Psoas muscle (tissue), 8 donors: ENCODE results near the gene WDR26. TPM values are rescaled to one million over a fixed set of nuclear protein-coding genes. Genes with fewer than 3 reads are reported as not detected.

Experiments used
- ATAC-seq, 4 donors: fragments of 200-7000 bp; cut with Tn5 transposase; one replicate each; pipeline ENCODE4 v1.9.1; 2020; ENCODE audit warnings: moderate library complexity in 3 of 4, mild to moderate bottlenecking in 2 of 4
- DNase-seq, 2 donors: peaks; one replicate each; pipeline ENCODE4 v3.0.0-alpha.2; 2020
- H3K27ac ChIP-seq: fragments of 200-600 bp; one replicate; pipeline ENCODE4 v1.8.0; 2022
- H3K27me3 ChIP-seq, 3 donors: fragments of 200-600 bp in 1 of 3; one replicate each; pipeline versions ENCODE4 v1.6.1 to v1.8.0; 2013 to 2022; ENCODE audit warnings: low read length in 2 of 3, mild to moderate bottlenecking in 2 of 3, moderate library complexity in 1 of 3; ENCODE audit not compliant: insufficient read depth in 3 of 3
- H3K36me3 ChIP-seq, 2 donors: fragments of 200-600 bp in 1 of 2; one replicate each; pipeline versions ENCODE4 v1.6.1 to v1.8.0; 2013 to 2022; ENCODE audit warnings: low read depth in 1 of 2, mild to moderate bottlenecking in 1 of 2, moderate library complexity in 1 of 2; ENCODE audit not compliant: insufficient read depth in 1 of 2
- H3K4me1 ChIP-seq: fragments of 200-600 bp; one replicate; pipeline ENCODE4 v1.8.0; 2022
- H3K4me3 ChIP-seq: fragments of 200-600 bp; one replicate; pipeline ENCODE4 v1.8.0; 2022; ENCODE audit warnings: mild to moderate bottlenecking
- H3K9me3 ChIP-seq: fragments of 200-600 bp; one replicate; pipeline ENCODE4 v1.8.0; 2022
- WGBS, 3 donors: extraction: QIAGEN DNeasy Blood & Tissue Kit; methylation state at CpG; one replicate each; pipeline versions ENCODE4 v1.1.6 to v1.1.7; 2013; 5-methylcytosine and 5-hydroxymethylcytosine counted together
- intact Hi-C, 2 donors: fragments of 100-400 bp; cut with DNase I; formaldehyde crosslinking; loops; one replicate each; pipeline versions ENCODE4 v1.11.0 to v1.14.2; 2022
- polyA plus RNA-seq, 3 donors: library from polyadenylated mRNA; stranded (reverse); fragments of 200-250 nt; gene quantifications; one replicate each; pipeline ENCODE4 v1.2.3, GENCODE V29; 2013
- total RNA-seq, 4 donors: library from RNA; stranded (reverse); fragmentation: NEBNext Ultra II Directional in 2 of 4; extraction: Animal tissue kit (Norgen Biotek cat#: 25700) in 2 of 4; gene quantifications; one replicate each; pipeline versions ENCODE4 v1.2.1 to v1.2.4, GENCODE V29; 2021 to 2023
- TF ChIP-seq, protein P1 (sequence below): fragments of 200-600 bp; IDR thresholded peaks from one replicate; pipeline ENCODE4 v1.8.0; 2022; ENCODE audit warnings: antibody characterized with exemption
- donor health status: healthy with polysubstance abuse.
- donor health status: DM: no; HTN: no; CAD: no; lungs with moderate emphysema.
- donor health status: Bipolar disorder and iron deficiency.
- donor health status: healthy.
- donor health status: DM: yes; HTN: yes; CAD: no.
- donor health status: DM: no; HTN: no; CAD: no.
- donor health status: DM: no; HTN: no; CAD: no.
- donor health status: DM: yes; HTN: yes; CAD: no.

Gene WDR26
- total and polyA plus RNA-seq, 7 donors: 29.1 to 114 (median 82.4) TPM

DNA sequence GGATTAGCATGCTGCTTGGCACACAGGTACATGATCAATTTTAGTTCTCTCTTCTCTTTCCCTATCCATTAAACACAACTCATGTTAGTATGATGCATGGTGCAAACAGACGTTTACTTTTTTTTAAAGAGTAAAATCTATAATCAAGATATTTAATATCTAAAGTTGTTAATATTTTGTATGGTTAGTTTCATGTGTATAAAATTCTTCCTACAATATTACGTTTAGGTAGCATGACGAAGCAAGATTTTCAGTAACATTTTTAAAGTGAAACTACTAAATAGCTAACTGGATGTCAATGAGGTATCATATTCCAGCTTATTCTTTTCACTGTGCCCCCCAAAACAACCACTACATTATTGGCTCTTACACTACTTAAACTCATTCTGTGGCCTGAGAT lies 41.3 kb downstream of the WDR26 start:
- DNase-seq (no peak), ATAC-seq (no peak)
- intact Hi-C loops: loop anchor here (5.0 to 10.0 kb wide), 2 partner anchors 34 to 98 kb away; no protein-coding TSS in a partner anchor
- Histone ChIP-seq H3K27me3 (no peaks in the 10 kb centered on the region), H3K9me3 (no peaks in the 10 kb centered on the region), H3K4me3 (no peak overlapping the region), H3K4me1 (no peaks in the 10 kb centered on the region), H3K27ac (no peak overlapping the region), H3K36me3 (peaks cover 4 to 99% of the 10 kb centered on the region in 2 donors)
- WGBS, 3 donors: 76 to 84% (median 78%) methylated on average over 3 of the region's 3 CpGs
- TF ChIP-seq, protein P1, sequence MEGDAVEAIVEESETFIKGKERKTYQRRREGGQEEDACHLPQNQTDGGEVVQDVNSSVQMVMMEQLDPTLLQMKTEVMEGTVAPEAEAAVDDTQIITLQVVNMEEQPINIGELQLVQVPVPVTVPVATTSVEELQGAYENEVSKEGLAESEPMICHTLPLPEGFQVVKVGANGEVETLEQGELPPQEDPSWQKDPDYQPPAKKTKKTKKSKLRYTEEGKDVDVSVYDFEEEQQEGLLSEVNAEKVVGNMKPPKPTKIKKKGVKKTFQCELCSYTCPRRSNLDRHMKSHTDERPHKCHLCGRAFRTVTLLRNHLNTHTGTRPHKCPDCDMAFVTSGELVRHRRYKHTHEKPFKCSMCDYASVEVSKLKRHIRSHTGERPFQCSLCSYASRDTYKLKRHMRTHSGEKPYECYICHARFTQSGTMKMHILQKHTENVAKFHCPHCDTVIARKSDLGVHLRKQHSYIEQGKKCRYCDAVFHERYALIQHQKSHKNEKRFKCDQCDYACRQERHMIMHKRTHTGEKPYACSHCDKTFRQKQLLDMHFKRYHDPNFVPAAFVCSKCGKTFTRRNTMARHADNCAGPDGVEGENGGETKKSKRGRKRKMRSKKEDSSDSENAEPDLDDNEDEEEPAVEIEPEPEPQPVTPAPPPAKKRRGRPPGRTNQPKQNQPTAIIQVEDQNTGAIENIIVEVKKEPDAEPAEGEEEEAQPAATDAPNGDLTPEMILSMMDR: no peak

DNA sequence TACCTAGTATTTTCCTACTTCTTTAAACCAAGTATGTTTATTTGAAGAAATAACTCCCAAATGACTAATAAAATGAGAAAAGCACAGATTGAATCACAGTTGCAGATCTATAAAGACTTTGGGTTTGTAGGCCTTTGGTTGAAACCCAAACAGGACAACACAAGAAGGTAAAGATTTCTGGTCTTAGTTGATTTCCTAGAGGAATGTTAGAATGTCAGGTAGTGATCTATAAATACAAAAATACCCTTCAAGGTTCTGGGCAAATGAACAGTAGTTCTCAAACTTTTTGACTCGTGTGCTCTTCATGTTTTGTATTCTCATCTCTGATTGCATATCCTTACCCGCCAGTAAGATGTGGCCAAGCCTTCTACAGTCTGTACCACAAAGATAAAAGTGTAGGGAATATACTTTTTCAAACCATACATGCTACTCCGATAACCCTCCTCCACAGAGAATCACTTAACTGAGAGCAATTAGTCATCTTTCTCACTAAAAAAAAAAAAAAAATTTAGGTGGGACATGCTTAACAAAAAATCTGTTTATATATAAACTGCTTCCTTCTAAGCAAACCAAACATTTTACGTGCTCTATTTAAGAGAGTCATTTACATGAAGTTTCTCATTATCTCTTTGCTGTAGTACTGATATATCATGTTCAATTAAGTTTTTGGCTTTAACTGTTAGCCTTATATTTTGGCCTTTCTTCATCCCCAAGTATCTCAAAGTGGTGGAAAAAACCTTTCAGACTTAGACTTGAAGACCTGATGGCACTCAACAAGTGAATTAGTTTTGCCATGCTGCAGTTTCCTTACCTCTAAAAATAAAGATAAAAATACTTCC lies 42.0 kb downstream of the WDR26 start:
- Histone ChIP-seq H3K27me3 (no peaks in the 10 kb centered on the region), H3K9me3 (no peaks in the 10 kb centered on the region), H3K4me1 (no peaks in the 10 kb centered on the region), H3K36me3 (peaks cover 4 to 99% of the 10 kb centered on the region in 2 donors), H3K4me3 (no peak overlapping the region), H3K27ac (no peak overlapping the region)
- intact Hi-C loops: loop anchor here (5.0 to 10.0 kb wide), 2 partner anchors 35 to 98 kb away; no protein-coding TSS in a partner anchor
- DNase-seq (no peak), ATAC-seq (no peak)
- TF ChIP-seq, protein P1: no peak
- WGBS, 3 donors: 81 to 94% (median 93%) methylated on average over 4 of the region's 4 CpGs

DNA sequence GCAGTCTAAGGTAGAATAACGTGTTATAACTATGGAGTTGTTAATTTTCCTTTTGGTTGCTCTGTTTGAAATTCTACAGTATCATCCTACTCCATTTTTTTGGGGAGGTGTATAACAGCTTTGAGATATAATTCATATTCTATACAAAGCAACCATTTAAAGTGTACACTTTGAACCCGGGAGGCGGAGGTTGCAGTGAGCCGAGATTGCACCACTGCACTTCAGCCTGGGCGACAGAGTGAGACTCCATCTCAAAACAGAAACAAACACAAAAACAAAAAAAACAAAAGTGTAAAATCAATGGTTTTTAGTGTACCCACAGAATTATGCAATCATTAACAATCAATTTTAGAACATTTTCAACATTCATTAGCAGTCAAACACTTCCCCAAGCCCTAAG lies 44.1 kb downstream of the WDR26 start:
- WGBS, 3 donors: 94 to 98% (median 96%) methylated on average over 5 of the region's 5 CpGs

DNA sequence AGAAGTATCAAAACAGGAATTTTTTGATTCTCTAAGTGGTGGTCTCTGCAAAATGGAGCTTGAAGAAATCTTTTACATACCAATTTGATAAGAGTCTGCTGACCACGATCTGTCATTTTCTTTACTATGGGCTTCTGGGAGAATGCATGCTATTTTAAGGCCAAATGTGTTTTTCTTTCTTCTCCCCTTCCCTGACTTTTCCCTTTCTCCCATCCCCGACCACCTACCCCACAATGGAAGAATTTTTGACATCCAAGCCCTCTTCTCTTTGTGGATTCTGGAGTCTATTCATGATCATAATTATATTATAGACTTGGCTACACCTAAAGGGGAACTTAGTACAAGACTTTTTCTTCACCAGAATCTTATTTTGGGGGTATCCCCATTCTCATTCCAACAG lies 46.7 kb downstream of the WDR26 start:
- TF ChIP-seq, protein P1: no peak
- WGBS, 3 donors: 63 to 73% (median 66%) methylated on average over 2 of the region's 2 CpGs
- H3K4me1 ChIP-seq: no peaks in the 10 kb centered on the region
- no peak overlapping the region for H3K27ac ChIP-seq
- H3K4me3 ChIP-seq: no peak overlapping the region
- H3K9me3 ChIP-seq: no peaks in the 10 kb centered on the region
- H3K36me3 ChIP-seq: peaks cover 0 to 82% of the 10 kb centered on the region in 2 donors
- DNase-seq: no peak
- intact Hi-C loops: no loop called here
- no peak for ATAC-seq
- no peaks in the 10 kb centered on the region for H3K27me3 ChIP-seq

More for the DNA sequence above, 44.1 kb downstream of the WDR26 start:
- intact Hi-C loops: loop anchor here (5.0 to 10.0 kb wide), 2 partner anchors 37 to 96 kb away; no protein-coding TSS in a partner anchor
- H3K4me3 ChIP-seq: no peak overlapping the region
- H3K9me3 ChIP-seq: no peaks in the 10 kb centered on the region
- DNase-seq (no peak), ATAC-seq (no peak)
- no peak overlapping the region for H3K27ac ChIP-seq
- TF ChIP-seq, protein P1: no peak
- no peaks in the 10 kb centered on the region for H3K4me1 ChIP-seq
- no peaks in the 10 kb centered on the region for H3K27me3 ChIP-seq
- H3K36me3 ChIP-seq: peaks cover 2 to 99% of the 10 kb centered on the region in 2 donors
